Measurements from ENCODE around the gene ZHX3. TPM values are rescaled to one million over a fixed set of nuclear protein-coding genes. Genes with fewer than 3 reads are reported as not detected.

The ZHX3 gene
- total and polyA plus RNA-seq, 11 donors = 10.9 to 43.9 (median 32.3) TPM

GRCh38 chr20:41141153-41141815 lies 176.2 kb downstream of the ZHX3 start:
- H3K4me1 ChIP-seq = peaks cover 20 to 87% (median 75%) of the 10 kb centered on the region in 12 donors
- DNase-seq (peak; percentile 61 to 78 (median 69)), ATAC-seq (peak; percentile 1 to 52 (median 4))
- peak overlapping the region; percentile 70 to 100 (median 98) for H3K27ac ChIP-seq
- peaks cover 0 to 7% (median 0%) of the 10 kb centered on the region in 9 donors for H3K36me3 ChIP-seq
- H3K4me3 ChIP-seq = peak overlapping the region in 7 of 12 donors; percentile 5 to 100 (median 24)
- no peaks in the 10 kb centered on the region for H3K9me3 ChIP-seq
- intact Hi-C loops (cut with DNase I) = no loop called here
- TF ChIP-seq CTCF (IDR thresholded peaks at IDR 0.05) (no peak), POLR2A (IDR thresholded peaks at IDR 0.05) (peak in 1 of 2 donors; percentile 29)
- 34 to 51% (median 42%) methylated on average over 6 to 8 of the region's 8 CpGs for WGBS, 4 donors
- peaks cover 0 to 4% (median 0%) of the 10 kb centered on the region in 9 donors for H3K27me3 ChIP-seq

- 36 to 54% (median 47%) methylated on average over 9 to 10 of the region's 10 CpGs for WGBS, 4 donors
- Histone ChIP-seq H3K4me1 (peaks cover 13 to 86% (median 73%) of the 10 kb centered on the region in 12 donors), H3K36me3 (peaks cover 0 to 7% (median 0%) of the 10 kb centered on the region in 9 donors), H3K27ac (peak overlapping the region; percentile 70 to 100 (median 98)), H3K9me3 (no peaks in the 10 kb centered on the region), H3K4me3 (peak overlapping the region in 8 of 12 donors; percentile 2 to 100 (median 74)), H3K27me3 (peaks cover 0 to 4% (median 0%) of the 10 kb centered on the region in 9 donors)
- DNase-seq (no peak), ATAC-seq (no peak)
- intact Hi-C loops (cut with DNase I) = no loop called here
- TF ChIP-seq CTCF (IDR thresholded peaks at IDR 0.05) (no peak), POLR2A (IDR thresholded peaks at IDR 0.05) (no peak)
These were observed 177.1 kb downstream of the ZHX3 start for GRCh38 chr20:41140226-41141133.

- no peak for DNase-seq
- intact Hi-C loops (cut with DNase I) = loop anchor here in 6 of 10 donors (5.0 to 10.0 kb wide), 9 partner anchors 33 to 553 kb away; partner anchors contain the start of gene ZHX3 (in 1 of the 6)
- Histone ChIP-seq H3K4me3 (peak overlapping the region in 11 of 12 donors; percentile 56 to 100 (median 94)), H3K27ac (peak overlapping the region; percentile 89 to 100 (median 98)), H3K36me3 (peaks cover 0 to 5% (median 0%) of the 10 kb centered on the region in 9 donors), H3K4me1 (peaks cover 12 to 77% (median 67%) of the 10 kb centered on the region in 12 donors), H3K27me3 (peaks cover 0 to 4% (median 0%) of the 10 kb centered on the region in 9 donors), H3K9me3 (no peaks in the 10 kb centered on the region)
- no peak for TF ChIP-seq CTCF (IDR thresholded peaks at IDR 0.05)
- TF ChIP-seq POLR2A (IDR thresholded peaks at IDR 0.05) = no peak
- 45 to 56% (median 48%) methylated on average over 5 of the region's 5 CpGs for WGBS, 4 donors
- no peak for ATAC-seq
These were observed 178.1 kb downstream of the ZHX3 start for GRCh38 chr20:41139227-41140093.

All from heart left ventricle (tissue), 16 donors.